ENCODE data around the gene FAM149A. TPM values are rescaled to one million over a fixed set of nuclear protein-coding genes. Genes with fewer than 3 reads are reported as not detected.

Gene FAM149A
- total RNA-seq, 4 donors from 2014 or later = 7.7 to 15.3 (median 11.8) TPM

DNA sequence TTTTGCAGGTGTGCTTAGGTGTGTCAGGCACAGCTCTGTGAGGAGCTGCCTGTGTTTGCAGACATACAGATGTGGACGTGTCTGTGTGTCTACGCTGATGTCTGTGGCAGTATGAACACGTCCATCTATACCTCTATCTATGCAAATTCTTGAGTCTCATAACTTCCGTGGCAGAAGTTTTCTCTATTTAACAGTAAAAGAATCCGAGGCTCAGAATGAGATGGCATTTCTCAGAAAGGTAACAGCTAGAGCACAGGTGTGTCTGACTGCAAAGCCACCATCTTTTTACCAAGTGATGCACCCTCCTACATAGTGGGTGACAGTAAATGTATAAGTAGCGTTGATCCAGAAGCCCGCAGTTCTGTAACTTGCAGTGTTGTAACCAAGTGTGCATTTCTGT lies 47.0 kb downstream of the FAM149A start:
- TF ChIP-seq, protein P1, sequence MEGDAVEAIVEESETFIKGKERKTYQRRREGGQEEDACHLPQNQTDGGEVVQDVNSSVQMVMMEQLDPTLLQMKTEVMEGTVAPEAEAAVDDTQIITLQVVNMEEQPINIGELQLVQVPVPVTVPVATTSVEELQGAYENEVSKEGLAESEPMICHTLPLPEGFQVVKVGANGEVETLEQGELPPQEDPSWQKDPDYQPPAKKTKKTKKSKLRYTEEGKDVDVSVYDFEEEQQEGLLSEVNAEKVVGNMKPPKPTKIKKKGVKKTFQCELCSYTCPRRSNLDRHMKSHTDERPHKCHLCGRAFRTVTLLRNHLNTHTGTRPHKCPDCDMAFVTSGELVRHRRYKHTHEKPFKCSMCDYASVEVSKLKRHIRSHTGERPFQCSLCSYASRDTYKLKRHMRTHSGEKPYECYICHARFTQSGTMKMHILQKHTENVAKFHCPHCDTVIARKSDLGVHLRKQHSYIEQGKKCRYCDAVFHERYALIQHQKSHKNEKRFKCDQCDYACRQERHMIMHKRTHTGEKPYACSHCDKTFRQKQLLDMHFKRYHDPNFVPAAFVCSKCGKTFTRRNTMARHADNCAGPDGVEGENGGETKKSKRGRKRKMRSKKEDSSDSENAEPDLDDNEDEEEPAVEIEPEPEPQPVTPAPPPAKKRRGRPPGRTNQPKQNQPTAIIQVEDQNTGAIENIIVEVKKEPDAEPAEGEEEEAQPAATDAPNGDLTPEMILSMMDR (IDR thresholded peaks at IDR 0.05) = no peak
- DNase-seq (ENCODE audit: low spot score) (no peak), ATAC-seq (ENCODE audit: low FRiP score) (no peak)

DNA sequence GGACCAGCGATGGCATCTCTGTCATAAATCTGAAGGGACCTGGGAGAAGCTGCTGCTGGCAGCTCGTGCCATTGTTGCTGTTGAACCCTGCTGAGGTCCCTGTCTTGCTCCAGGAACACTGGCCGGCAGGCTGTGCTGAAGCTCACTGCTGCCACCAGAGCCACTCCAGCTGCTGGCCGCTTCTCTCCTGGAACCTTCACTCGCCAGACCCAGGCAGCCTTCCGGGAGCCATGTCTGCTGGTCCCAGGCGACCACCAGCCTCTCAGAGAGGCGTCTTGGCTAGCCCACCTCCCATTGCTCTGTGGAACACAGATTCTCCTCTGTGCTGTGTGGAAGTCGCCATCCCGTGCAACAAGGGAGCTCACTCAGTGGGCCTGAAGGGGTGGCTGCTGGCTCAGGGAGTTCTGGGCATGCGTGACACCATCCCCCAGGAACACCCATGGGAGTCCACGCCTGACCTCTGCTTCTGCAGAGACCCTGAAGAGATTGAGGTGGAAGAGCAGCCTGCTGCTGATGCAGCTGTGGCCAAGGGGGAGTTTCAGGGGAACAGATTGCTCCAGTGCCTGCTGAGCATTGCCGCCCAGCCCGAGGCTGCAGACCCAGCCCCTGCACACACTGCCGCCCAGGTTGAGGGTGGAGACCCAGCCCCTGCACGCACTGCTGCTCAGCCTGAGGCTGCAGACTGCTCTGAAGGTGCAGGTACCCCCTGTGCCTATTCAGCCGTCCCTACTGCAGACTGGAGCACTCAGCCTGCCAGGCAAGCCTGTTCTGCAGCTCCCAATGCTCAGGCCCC lies 53.7 kb downstream of the FAM149A start:
- DNase-seq (ENCODE audit: low spot score) (no peak), ATAC-seq (ENCODE audit: low FRiP score) (no peak)
- TF ChIP-seq, protein P1 (IDR thresholded peaks at IDR 0.05) = no peak

DNA sequence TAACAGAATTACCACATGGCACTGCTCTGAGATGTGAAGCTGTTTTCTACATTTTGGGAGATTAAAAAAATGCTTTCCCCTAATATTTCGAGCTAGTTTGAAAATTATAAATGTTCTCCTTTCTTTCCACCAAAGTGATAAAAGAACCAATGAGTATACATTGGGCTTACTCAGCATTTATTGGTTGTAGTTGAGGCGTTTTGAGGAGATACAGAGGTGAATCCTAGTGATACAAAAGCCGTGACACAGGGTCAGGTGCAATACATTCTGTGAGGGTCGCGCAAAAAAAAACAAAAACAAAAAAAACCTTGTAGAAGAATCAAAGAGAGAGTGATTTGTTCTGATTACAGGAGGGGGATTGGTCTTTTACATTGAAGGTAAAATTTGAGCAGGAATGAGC lies 54.5 kb downstream of the FAM149A start:
- no peak for DNase-seq (ENCODE audit: low spot score)
- TF ChIP-seq, protein P1 (IDR thresholded peaks at IDR 0.05) = no peak
- no peak for ATAC-seq (ENCODE audit: low FRiP score)

DNA sequence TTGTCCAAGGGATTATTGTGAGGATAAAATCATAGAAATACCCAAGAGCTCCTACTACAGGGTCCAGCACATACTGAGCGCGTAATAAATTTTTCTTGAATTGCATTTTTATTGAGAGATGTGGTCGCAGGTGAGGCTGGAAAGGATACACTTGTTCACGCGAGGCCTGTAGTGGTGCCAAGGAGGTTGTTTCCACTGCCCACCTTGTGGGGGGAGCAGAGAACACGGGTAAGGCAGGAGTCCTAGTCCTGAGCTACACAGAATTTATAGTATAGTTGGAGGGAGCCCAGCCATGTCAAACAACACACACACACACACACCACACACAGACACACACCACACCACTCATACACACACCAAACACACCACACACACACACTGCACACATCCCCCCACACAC lies 55.1 kb downstream of the FAM149A start:
- ATAC-seq (ENCODE audit: low FRiP score) (no peak), DNase-seq (ENCODE audit: low spot score) (no peak)
- TF ChIP-seq, protein P1 (IDR thresholded peaks at IDR 0.05) = no peak

DNA sequence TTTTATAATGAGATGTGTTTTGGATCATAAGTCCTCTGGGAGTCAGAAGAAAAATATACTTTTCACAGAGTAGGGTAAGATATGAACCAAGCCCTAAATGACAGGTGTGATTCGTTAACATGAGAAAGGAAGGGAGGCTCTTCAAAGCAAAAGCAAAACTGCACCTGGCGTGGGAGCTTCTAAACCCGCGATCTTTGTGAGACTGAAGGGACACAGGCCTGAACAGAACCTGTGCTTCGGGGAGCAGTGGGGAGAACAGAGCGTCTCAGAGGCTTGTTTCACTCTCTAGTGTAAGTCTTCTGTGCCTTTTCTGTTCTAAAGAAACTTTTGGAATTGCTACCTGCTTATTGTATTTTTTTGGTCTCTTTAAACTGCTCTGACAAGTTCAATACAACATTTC lies 56.6 kb downstream of the FAM149A start:
- ATAC-seq (ENCODE audit: low FRiP score) (no peak), DNase-seq (ENCODE audit: low spot score) (no peak)
- TF ChIP-seq, protein P1 (IDR thresholded peaks at IDR 0.05) = no peak

DNA sequence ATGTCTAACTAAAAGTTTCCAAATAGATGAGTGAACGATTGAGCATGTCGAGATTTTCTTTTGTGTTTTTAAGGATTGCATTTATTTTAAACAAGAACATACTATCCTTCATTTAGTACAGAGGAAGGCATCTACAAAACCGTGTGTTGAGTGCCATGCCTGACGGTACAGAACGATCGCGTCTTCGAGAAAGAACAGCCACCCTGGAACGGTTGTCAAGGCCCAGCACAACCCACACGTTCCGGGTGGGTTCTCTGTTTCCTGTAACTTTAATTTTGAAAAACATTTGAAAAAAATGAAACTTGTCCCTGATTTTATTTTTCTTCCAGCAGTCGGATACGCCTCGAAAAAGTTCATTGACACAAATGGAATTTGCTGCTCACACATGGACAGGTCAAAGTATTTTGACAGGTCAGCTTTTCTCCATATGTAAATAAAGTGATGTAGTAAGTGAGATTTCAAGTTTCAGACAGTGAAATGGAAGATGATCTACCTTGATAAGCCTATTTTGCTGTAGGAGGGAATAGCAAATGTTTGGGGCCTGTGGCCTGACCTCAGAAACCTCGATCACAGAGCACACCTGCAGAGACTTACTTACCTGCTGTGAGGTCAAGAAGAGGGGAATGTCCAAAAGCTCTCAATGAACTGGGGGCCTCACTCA lies 62.5 kb downstream of the FAM149A start:
- ATAC-seq (ENCODE audit: low FRiP score) (no peak), DNase-seq (ENCODE audit: low spot score) (no peak)
- TF ChIP-seq, protein P1 (IDR thresholded peaks at IDR 0.05) = no peak

DNA sequence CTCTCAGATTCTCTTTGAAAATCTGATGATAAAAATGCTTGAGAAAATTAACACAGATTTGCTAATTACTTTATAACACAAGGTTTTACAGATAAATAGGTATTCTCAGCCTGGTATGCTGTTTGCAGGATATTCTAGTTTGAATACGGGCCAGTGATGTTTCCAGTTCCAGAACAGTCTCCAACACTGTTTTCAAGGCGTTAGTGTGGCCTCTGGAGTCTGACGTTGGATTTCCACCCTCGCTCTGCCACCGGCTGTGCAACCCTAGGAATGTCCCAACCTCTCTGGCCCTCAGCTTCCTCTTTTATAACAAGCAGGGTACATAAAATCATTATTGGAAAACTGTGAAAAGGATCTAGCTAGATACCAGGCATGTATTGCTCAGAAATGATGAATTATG lies 63.1 kb downstream of the FAM149A start:
- TF ChIP-seq, protein P1 (IDR thresholded peaks at IDR 0.05) = no peak
- no peak for ATAC-seq (ENCODE audit: low FRiP score)
- DNase-seq (ENCODE audit: low spot score) = no peak

All from omental fat pad (tissue), 4 donors.